SK-N-SH (cell line): ENCODE results near the gene ERGIC1. TPM values are rescaled to one million over a fixed set of nuclear protein-coding genes. Genes with fewer than 3 reads are reported as not detected.

Source experiments
- CTCF ChIA-PET: fragments of 300-600, 350-600 bp; formaldehyde crosslinking; extraction: SDS; loops from one replicate; lab custom pipeline; 2021; lab: Yijun Ruan, JAX
- POLR2A ChIA-PET: fragments of 350-600 bp; sonication (Branson Sonifier 250); formaldehyde crosslinking; extraction: SDS; loops from one replicate; lab custom pipeline; 2020; ENCODE audit warnings: antibody characterized with exemption, inconsistent platforms; lab: Yijun Ruan, JAX
- DNase-seq: peaks from one replicate; pipeline ENCODE4 v3.0.0; 2012
- H2AFZ ChIP-seq: fragments of 200-600 bp; sonication (generic); 2 replicates; pipeline ENCODE4 v1.8.1; 2016; ENCODE audit warnings: antibody characterized with exemption, mild to moderate bottlenecking, low read depth
- H3F3A ChIP-seq: fragments of 200-600 bp; sonication (generic); replicated peaks from 2 replicates; pipeline ENCODE3; 2016; ENCODE audit warnings: antibody characterized with exemption, mild to moderate bottlenecking; ENCODE audit not compliant: insufficient read depth
- H3K27ac ChIP-seq, 2 experiments: fragments of 200-500 bp in 1 of 2; fragments of 200-600 bp in 1 of 2; sonication (Bioruptor generic) in 1 of 2; sonication (generic), shearing (Covaris generic) in 1 of 2; 2 replicates each; pipeline versions ENCODE4 v1.5.1 to v1.6.1; 2014 to 2016; ENCODE audit warnings: low read depth in 2 of 2, inconsistent platforms in 1 of 2, low read length in 1 of 2, mild to moderate bottlenecking in 1 of 2, mixed read lengths in 1 of 2
- H3K27me3 ChIP-seq: fragments of 200-600 bp; sonication (generic), shearing (Covaris generic); 2 replicates; pipeline ENCODE4 v1.6.1; 2016; ENCODE audit warnings: mixed run types; ENCODE audit not compliant: insufficient read depth
- H3K36me3 ChIP-seq, 2 experiments: fragments of 200-500 bp in 1 of 2; fragments of 200-600 bp in 1 of 2; sonication (Bioruptor generic) in 1 of 2; sonication (generic) in 1 of 2; replicated peaks in 1 of 2; 2 replicates each; pipeline versions ENCODE3 to v1.5.1; 2014 to 2016; ENCODE audit warnings: low read length in 1 of 2, mild to moderate bottlenecking in 1 of 2; ENCODE audit not compliant: insufficient read depth in 2 of 2, control insufficient read depth in 1 of 2
- H3K4me1 ChIP-seq, 2 experiments: fragments of 200-500 bp in 1 of 2; fragments of 200-600 bp in 1 of 2; sonication (Bioruptor generic) in 1 of 2; sonication (generic), shearing (Covaris generic) in 1 of 2; 2 replicates each; pipeline versions ENCODE4 v1.5.1 to v1.6.1; 2014 to 2016; ENCODE audit warnings: low read depth in 1 of 2, low read length in 1 of 2, mixed run types in 1 of 2; ENCODE audit not compliant: insufficient read depth in 2 of 2, control insufficient read depth in 1 of 2
- H3K4me2 ChIP-seq: fragments of 200-600 bp; sonication (generic), shearing (Covaris generic); 2 replicates; pipeline ENCODE4 v1.6.1; 2017; ENCODE audit warnings: mixed run types
- H3K4me3 ChIP-seq, 2 experiments: fragments of 200-500 bp in 1 of 2; fragments of 200-600 bp in 1 of 2; sonication (Bioruptor generic) in 1 of 2; sonication (generic), shearing (Covaris generic) in 1 of 2; 2 replicates each; pipeline versions ENCODE4 v1.5.1 to v1.8.1; 2014 to 2016; ENCODE audit warnings: low read depth in 2 of 2, inconsistent platforms in 1 of 2, low read length in 1 of 2, mild to moderate bottlenecking in 1 of 2, mixed read lengths in 1 of 2, moderate library complexity in 1 of 2
- H3K79me2 ChIP-seq: fragments of 200-600 bp; sonication (generic); 2 replicates; pipeline ENCODE4 v1.8.1; 2017; ENCODE audit warnings: mild to moderate bottlenecking; ENCODE audit not compliant: insufficient read depth
- H3K9ac ChIP-seq: fragments of 200-600 bp; sonication (generic); 2 replicates; pipeline ENCODE4 v1.6.1; 2017; ENCODE audit warnings: mixed run types
- H3K9me2 ChIP-seq: fragments of 200-600 bp; sonication (generic); 2 replicates; pipeline ENCODE4 v1.6.1; 2017; ENCODE audit warnings: mixed run types
- H3K9me3 ChIP-seq: fragments of 200-600 bp; sonication (generic); 2 replicates; pipeline ENCODE4 v1.6.1; 2017; ENCODE audit warnings: mixed run types, mild to moderate bottlenecking, moderate library complexity
- H4K20me1 ChIP-seq: fragments of 200-600 bp; sonication (generic); 2 replicates; pipeline ENCODE4 v1.6.1; 2017; ENCODE audit warnings: mild to moderate bottlenecking, mixed run types; ENCODE audit not compliant: insufficient read depth
- CHD2 ChIP-seq: fragments of 150-350 bp; IDR thresholded peaks from 2 replicates; pipeline ENCODE4 v1.6.1; 2018; ENCODE audit warnings: low read length; ENCODE audit not compliant: partially characterized antibody
- EZH2phosphoT487 ChIP-seq: fragments of 200-600 bp; sonication (generic); IDR thresholded peaks from 2 replicates; pipeline ENCODE4 v1.6.1; 2017; ENCODE audit warnings: low read depth, mixed run types, mild to moderate bottlenecking, antibody characterized with exemption, moderate library complexity, borderline replicate concordance
- GABPA ChIP-seq: IDR thresholded peaks from 2 replicates; pipeline ENCODE4 v1.4.0; 2012; ENCODE audit warnings: low read depth, mild to moderate bottlenecking
- GATA2 ChIP-seq: sonication (generic); formaldehyde crosslinking; IDR thresholded peaks from 2 replicates; pipeline ENCODE4 v1.5.0; 2020; ENCODE audit warnings: mild to moderate bottlenecking, missing genetic modification reagents
- JUND ChIP-seq: IDR thresholded peaks from 2 replicates; pipeline ENCODE4 v1.4.0; 2012
- MEF2A ChIP-seq: IDR thresholded peaks from 2 replicates; pipeline ENCODE4 v1.4.0; 2012; ENCODE audit warnings: low read depth, borderline replicate concordance
- RAD21 ChIP-seq: IDR thresholded peaks from 2 replicates; pipeline ENCODE4 v1.6.1; 2012; ENCODE audit warnings: mild to moderate bottlenecking, low read length
- RXRA ChIP-seq: IDR thresholded peaks from 2 replicates; pipeline ENCODE4 v1.4.0; 2012; ENCODE audit warnings: low read depth, mild to moderate bottlenecking, borderline replicate concordance
- SIN3A ChIP-seq: IDR thresholded peaks from 2 replicates; pipeline ENCODE4 v1.6.1; 2012; ENCODE audit warnings: low read depth, mild to moderate bottlenecking, low read length, moderate library complexity, borderline replicate concordance
- TAF1 ChIP-seq: IDR thresholded peaks from 2 replicates; pipeline ENCODE4 v1.6.1; 2012; ENCODE audit warnings: low read depth, mild to moderate bottlenecking, low read length, moderate library complexity, borderline replicate concordance
- TCF12 ChIP-seq: IDR thresholded peaks from 2 replicates; pipeline ENCODE4 v1.4.0; 2012
- TEAD4 ChIP-seq: IDR thresholded peaks from 2 replicates; pipeline ENCODE4 v1.4.0; 2012; ENCODE audit warnings: mild to moderate bottlenecking, borderline replicate concordance; ENCODE audit not compliant: insufficient read depth
- YY1 ChIP-seq: IDR thresholded peaks from 2 replicates; pipeline ENCODE4 v1.4.0; 2012; ENCODE audit warnings: low read depth, mild to moderate bottlenecking
- WGBS: methylation state at CpG from one replicate; pipeline ENCODE4 v1.1.6; 2017; ENCODE audit warnings: low lambda C conversion rate; 5-methylcytosine and 5-hydroxymethylcytosine counted together
- polyA plus RNA-seq, 3 experiments: library from polyadenylated mRNA; depleted of rRNA; stranded (reverse); fragments of >200 nt; gene quantifications; 2 replicates each; pipeline ENCODE4 v1.2.3, GENCODE V29; 2012
- TF ChIP-seq, protein P1 (sequence below): fragments of 200-600 bp; sonication (generic); IDR thresholded peaks from 2 replicates; pipeline ENCODE4 v1.6.1; 2017; ENCODE audit warnings: antibody characterized with exemption, mild to moderate bottlenecking, moderate library complexity
- TF ChIP-seq, protein P2 (sequence below): IDR thresholded peaks from 2 replicates; pipeline ENCODE4; 2012
- TF ChIP-seq, protein P3 (sequence below): fragments of 150-350 bp; IDR thresholded peaks from 2 replicates; pipeline ENCODE4 v1.6.1; 2017; ENCODE audit warnings: antibody characterized with exemption, low read length, low read depth, borderline replicate concordance
- TF ChIP-seq, protein P4 (sequence below): IDR thresholded peaks from 2 replicates; pipeline ENCODE4 v1.4.0; 2012; ENCODE audit warnings: low read depth, borderline replicate concordance

ERGIC1 gene
- polyA plus RNA-seq, 1 of the 3 experiments (the other 2 are of a cell fraction): 101 TPM

DNA sequence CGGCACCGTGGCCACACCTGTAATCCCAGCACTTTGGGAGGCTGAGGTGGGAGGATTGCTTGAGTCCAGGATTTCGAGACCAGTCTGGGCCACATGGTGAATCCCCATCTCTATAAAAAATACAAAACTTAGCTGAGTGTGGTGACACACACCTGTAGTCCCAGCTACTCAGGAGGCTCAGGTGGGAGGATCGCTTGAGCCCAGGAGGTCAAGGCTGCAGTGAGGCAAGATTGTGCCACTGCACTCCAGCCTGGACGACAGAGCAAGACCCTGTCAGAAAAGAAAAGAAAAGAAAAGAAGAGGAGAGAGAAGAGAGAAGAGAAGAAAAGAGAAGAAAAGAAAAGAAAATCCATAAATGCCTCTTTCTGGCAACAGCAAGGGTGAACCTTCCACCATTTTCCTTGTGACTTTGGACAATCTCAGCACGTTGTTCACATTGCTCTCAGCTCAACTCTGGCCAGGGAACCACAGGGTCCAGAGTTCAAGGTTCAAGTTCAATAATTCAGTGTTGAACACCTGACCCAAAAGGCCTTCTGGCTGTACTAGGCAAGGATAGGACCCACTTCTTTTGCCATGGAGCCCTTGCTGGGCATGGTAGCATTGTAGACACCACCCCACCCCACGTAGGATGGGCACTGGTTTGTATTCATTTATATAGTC lies 48.5 kb upstream of the ERGIC1 start:
- Histone ChIP-seq H3F3A (peaks cover 10% of the 10 kb centered on the region), H3K9ac (no peak overlapping the region), H4K20me1 (no peaks in the 10 kb centered on the region), H3K27ac (no peak overlapping the region), H3K4me3 (no peak overlapping the region), H3K4me1 (no peaks in the 10 kb centered on the region; a peak in 1 of 4 replicates), H3K9me3 (no peaks in the 10 kb centered on the region), H2AFZ (no peak overlapping the region), H3K4me2 (no peak overlapping the region), H3K36me3 (no peaks in the 10 kb centered on the region), H3K9me2 (no peaks in the 10 kb centered on the region), H3K27me3 (no peaks in the 10 kb centered on the region), H3K79me2 (no peaks in the 10 kb centered on the region)
- ChIA-PET CTCF (interaction anchor here (1.0 to 1.6 kb wide), 3 partner anchors 11 to 72 kb away, joined by 3 to 5 read pairs (median 4); no protein-coding TSS in a partner anchor), POLR2A (no interaction called here)
- no peak for DNase-seq
- TF ChIP-seq JUND (no peak), TAF1 (no peak), YY1 (no peak), TEAD4 (no peak), GABPA (no peak), RXRA (no peak), SIN3A (no peak), EZH2phosphoT487 (no peak), CHD2 (no peak), MEF2A (no peak), RAD21 (no peak), GATA2 (CRISPR knock-in tag) (no peak), TCF12 (no peak)
- TF ChIP-seq, protein P1, sequence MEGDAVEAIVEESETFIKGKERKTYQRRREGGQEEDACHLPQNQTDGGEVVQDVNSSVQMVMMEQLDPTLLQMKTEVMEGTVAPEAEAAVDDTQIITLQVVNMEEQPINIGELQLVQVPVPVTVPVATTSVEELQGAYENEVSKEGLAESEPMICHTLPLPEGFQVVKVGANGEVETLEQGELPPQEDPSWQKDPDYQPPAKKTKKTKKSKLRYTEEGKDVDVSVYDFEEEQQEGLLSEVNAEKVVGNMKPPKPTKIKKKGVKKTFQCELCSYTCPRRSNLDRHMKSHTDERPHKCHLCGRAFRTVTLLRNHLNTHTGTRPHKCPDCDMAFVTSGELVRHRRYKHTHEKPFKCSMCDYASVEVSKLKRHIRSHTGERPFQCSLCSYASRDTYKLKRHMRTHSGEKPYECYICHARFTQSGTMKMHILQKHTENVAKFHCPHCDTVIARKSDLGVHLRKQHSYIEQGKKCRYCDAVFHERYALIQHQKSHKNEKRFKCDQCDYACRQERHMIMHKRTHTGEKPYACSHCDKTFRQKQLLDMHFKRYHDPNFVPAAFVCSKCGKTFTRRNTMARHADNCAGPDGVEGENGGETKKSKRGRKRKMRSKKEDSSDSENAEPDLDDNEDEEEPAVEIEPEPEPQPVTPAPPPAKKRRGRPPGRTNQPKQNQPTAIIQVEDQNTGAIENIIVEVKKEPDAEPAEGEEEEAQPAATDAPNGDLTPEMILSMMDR: no peak
- TF ChIP-seq, protein P2, sequence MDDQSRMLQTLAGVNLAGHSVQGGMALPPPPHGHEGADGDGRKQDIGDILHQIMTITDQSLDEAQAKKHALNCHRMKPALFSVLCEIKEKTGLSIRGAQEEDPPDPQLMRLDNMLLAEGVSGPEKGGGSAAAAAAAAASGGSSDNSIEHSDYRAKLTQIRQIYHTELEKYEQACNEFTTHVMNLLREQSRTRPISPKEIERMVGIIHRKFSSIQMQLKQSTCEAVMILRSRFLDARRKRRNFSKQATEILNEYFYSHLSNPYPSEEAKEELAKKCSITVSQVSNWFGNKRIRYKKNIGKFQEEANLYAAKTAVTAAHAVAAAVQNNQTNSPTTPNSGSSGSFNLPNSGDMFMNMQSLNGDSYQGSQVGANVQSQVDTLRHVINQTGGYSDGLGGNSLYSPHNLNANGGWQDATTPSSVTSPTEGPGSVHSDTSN: no peak
- TF ChIP-seq, protein P3, sequence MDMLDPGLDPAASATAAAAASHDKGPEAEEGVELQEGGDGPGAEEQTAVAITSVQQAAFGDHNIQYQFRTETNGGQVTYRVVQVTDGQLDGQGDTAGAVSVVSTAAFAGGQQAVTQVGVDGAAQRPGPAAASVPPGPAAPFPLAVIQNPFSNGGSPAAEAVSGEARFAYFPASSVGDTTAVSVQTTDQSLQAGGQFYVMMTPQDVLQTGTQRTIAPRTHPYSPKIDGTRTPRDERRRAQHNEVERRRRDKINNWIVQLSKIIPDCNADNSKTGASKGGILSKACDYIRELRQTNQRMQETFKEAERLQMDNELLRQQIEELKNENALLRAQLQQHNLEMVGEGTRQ: no peak
- TF ChIP-seq, protein P4, sequence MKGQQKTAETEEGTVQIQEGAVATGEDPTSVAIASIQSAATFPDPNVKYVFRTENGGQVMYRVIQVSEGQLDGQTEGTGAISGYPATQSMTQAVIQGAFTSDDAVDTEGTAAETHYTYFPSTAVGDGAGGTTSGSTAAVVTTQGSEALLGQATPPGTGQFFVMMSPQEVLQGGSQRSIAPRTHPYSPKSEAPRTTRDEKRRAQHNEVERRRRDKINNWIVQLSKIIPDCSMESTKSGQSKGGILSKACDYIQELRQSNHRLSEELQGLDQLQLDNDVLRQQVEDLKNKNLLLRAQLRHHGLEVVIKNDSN: no peak
- WGBS: 68% methylated on average over 7 of the region's 7 CpGs
